ENCODE data around the gene NUDT5.
"Not testable (repeated sequence)": the region's sequence is repeated elsewhere in the genome, so short reads cannot be mapped to it uniquely, and the experiment has no call there.

The NUDT5 gene

GRCh38 chr10:12207114-12207513 is 11.4 kb upstream of the NUDT5 start:
- no peak for DNase-seq

GRCh38 chr10:12205082-12205481 is 9.4 kb upstream of the NUDT5 start:
- DNase-seq: no peak

DNA sequence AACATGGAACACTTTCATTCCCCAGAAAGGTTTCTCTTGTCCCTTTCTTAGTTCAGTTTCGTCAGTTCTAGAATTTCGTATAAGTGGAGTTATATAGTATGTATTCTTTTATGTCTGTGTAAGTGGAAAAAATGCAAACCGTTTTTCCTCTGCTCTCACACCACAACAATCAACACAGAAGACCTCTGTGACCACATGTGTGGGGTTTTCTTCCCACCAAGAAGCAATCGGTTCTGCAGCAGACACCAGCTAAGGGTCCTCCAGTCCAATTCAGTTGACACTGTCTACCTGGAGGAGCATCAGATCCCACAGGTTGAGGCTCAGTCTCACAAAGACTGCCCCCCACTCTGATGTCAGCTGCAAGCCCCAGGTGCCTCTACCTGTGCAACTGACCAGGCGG is 6.5 kb upstream of the NUDT5 start:
- no peak for DNase-seq

- no peak for DNase-seq
Observed at GRCh38 chr10:12201543-12201942, 5.9 kb upstream of the NUDT5 start.

DNA sequence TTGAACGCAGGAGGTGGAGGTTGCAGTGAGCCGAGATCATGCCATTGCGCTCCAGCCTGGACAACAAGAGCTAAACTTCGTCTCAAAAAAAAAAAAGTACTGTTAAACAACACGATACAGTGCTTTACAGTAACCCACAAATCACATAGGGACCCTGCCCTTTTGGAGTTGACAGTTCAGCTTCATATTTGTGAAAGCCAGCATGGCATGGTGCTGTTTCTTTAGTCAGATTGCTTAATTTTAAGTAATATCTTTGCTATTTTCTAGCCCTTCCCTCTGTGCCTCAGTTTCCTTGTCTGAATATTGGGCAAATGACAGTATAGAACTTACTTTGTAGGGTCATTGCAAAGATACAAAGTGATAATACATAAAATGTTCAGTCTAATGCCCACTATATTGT is 5.2 kb upstream of the NUDT5 start:
- no peak for DNase-seq

GRCh38 chr10:12198156-12198555 is 2.5 kb upstream of the NUDT5 start:
- DNase-seq: no peak

- no peak for DNase-seq
Observed at GRCh38 chr10:12196531-12197211, 980 bp upstream of the NUDT5 start.

DNA sequence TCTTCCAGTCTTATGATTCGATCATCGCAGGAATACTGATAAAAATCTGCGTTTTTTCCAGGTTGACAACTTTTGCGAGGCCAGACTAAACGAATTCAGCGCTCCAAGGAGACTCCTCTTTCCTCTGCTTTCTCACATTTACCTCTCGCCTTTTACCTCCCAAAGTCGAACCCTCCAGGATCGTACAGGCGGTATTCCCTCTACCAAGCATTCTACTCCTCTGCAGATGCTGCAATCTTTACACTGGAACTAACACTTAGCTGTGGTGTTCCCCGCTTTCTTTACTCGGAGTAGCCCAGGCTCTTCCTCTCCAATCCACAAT is 449 bp downstream of the NUDT5 start:
- DNase-seq: no peak

DNA sequence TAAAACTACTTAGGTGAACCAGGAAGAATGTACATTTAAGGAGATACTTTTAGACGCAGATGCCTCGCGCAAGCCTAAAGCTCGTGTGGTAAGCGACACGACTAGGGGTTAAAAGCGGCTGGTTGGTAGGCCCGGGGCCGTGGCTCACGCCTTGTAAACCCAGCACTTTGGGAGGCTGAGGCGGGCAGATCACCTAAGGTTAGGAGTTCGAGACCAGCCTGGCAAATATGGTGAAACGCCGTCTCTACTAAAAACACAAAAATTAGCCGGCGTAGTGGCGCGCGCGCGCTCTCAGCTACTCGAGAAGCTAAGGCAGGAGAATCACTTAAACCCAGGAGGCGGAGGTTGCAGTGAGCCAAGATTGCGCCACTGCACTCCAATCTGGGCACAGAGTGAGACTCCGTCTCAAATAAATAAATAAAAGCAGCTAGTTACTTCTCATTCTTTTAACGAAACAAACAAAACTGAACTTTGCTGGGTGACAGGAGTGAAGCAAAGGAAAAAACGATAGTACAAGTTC is 879 bp downstream of the NUDT5 start:
- peak; percentile 42 for DNase-seq

DNA sequence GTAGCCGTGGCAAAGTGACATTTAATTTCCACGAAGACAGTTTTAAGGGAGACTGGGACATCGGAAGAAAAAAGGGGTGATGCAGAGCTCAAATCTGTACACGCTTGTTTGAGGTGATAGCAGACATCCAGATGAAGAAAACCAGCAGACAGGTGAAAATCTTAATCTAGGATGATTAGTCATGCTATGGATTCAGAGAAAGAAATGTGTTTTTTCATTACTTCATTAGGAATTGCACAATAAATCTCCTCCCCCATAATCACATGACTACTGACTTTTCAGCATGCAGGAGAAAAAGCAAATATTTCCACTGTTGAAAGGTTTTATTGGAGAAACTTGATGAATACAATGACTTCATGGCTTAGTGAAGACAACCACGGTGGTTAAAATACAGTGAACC is 2.5 kb downstream of the NUDT5 start:
- DNase-seq: no peak

GRCh38 chr10:12191715-12192114 is 4.0 kb downstream of the NUDT5 start:
- DNase-seq: no peak

GRCh38 chr10:12189426-12189825 is 6.3 kb downstream of the NUDT5 start:
- DNase-seq: no peak

DNA sequence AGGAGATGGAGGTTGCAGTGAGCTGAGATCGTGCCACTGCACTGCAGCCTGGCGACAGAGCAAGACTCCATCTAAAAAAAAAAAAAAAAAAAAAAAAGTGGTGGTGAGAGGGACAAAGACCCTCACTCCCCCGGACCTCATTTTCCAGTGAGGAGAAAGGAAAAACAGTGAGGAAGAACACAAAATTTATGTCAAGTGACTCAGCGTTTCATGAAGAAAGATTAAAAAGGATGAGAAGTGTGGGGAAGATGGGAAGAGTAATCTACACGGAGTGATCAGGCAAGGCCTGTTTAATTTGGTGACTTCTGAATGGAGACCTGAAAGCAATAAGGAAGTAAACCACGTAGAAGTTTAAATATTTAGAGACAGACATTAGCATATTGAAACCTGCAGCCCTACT is 7.0 kb downstream of the NUDT5 start:
- no peak for DNase-seq

- no peak for DNase-seq
Observed at GRCh38 chr10:12187321-12187905, 8.3 kb downstream of the NUDT5 start.

- DNase-seq: no peak
Observed at GRCh38 chr10:12186323-12186722, 9.4 kb downstream of the NUDT5 start.

DNA sequence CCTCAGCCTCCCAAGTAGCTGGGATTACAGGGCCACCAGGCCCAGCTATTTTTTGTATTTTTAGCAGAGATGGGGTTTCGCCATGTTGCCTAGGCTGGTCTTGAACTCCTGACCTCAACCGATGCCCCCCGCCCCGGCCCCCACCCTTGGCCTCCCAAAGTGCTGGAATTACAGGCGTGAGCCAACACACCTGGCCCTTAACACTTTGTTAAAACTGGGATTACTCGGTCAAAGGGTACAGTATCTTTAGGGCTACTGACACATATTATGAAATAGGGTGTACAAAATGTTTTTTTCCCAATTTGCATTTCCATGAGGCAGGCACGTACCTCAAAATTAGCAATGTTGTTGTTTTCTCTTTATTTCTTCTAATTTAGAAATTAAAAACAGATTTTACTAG is 11.5 kb downstream of the NUDT5 start:
- DNase-seq: no peak

- DNase-seq: no peak
Observed at GRCh38 chr10:12181065-12181775, 14.5 kb downstream of the NUDT5 start.

- DNase-seq: no peak
Observed at GRCh38 chr10:12180221-12180974, 15.3 kb downstream of the NUDT5 start.

DNA sequence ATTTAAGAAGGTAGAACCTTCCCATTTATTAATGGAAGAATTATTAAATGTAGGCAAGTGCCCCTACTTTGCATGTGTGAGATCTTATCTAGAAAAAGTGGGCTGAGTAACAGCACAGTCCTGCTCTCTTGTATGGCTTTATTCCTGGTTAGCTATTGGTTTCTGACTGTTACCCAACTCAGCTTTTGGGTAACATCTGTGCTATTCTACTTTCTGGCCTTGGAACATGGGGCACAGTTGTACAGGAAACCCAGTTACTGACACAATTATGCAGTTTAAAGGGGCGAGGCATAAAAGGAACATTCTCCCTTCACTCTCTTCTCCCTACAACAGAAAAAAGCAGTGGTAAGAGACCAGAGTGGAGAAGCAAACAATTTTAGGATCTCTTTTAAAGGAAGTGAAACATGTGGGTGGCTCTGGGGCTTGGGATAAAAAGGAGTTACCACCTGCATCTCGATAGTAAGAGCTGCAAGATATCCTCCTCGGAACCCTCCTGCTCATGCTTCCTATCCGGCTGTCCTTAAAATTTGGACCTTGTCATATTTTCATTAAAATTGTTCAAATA is 16.0 kb downstream of the NUDT5 start:
- no peak for DNase-seq

DNA sequence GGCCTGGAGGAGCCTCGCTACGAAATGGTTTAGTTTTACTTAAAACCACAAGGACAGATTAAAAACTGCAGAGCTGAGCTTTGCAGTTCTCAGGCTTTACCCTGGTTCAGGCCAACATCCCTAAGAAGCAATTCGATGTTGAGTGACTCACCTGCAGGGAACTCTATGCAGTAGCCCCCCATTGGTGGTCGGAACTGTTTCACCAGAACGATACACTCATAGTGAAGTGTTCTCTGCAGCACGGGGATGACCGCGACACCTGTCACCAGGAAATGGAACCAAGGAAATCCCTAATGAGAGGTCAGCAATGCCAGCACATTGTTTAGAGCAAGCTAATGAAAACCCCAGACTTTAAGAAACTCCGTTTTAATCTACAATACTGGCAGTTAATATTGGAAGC is 18.0 kb downstream of the NUDT5 start:
- no peak for DNase-seq

- DNase-seq: not testable (repeated sequence)
Observed at GRCh38 chr10:12171512-12171911, 24.2 kb downstream of the NUDT5 start.

DNA sequence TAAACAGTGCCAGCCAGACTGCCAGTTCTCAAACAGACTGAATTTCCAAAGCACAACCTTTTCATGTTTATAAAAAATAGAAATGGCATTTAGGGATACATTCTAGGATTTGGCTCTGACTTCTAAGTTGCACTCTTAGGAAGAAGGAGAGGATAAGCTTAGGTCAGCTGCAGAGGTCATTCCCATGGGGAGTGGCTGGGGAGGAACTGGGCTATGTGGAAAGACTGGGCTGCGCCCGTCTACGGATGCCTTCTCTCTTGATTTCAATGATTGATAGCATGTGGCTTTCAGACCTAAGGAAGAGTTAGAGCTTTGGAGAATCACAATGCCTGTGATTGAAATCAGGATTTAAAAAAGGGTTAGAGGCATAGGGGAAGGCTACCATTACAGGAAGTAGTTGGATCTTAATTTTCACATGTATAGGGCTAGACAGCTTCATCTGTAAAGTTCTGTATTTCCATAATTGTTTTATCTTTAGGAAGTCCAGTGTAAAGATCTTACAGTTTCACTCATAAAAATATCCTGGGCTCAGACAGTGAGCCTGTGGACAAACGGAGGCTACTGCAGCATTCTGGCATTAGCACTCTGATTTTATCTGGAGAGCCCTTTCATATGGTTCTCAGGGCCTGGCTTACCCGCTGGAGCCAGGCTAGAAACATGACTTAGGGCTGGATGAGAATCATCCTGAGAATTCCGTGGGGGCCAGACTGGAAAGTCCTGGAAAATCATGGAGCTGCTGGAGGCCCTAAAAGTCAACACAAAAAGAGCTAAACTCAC is 29.5 kb downstream of the NUDT5 start:
- DNase-seq: no peak
